GM23338 (cell line): ENCODE measurements around the gene DGKB. TPM values are rescaled to one million over a fixed set of nuclear protein-coding genes. Genes with fewer than 3 reads are reported as not detected.

Experiments used
- EZH2 ChIP-seq: fragments of 200-600 bp; sonication (generic); IDR thresholded peaks from one replicate; pipeline ENCODE4 v1.8.0; 2017; ENCODE audit warnings: antibody characterized with exemption, mild to moderate bottlenecking, low read depth; ENCODE audit not compliant: unreplicated experiment
- JUNB ChIP-seq: IDR thresholded peaks from one replicate; pipeline ENCODE4 v1.6.1; 2016; ENCODE audit warnings: antibody characterized with exemption; ENCODE audit not compliant: unreplicated experiment
- NANOG ChIP-seq: IDR thresholded peaks from 2 replicates; pipeline ENCODE4 v1.6.1; 2016; ENCODE audit warnings: antibody characterized with exemption, borderline replicate concordance
- POLR2AphosphoS5 ChIP-seq: IDR thresholded peaks from 2 replicates; pipeline ENCODE4 v1.6.1; 2016; ENCODE audit warnings: antibody characterized with exemption, low read depth
- STAT1 ChIP-seq: IDR thresholded peaks from one replicate; pipeline ENCODE4 v1.6.1; 2016; ENCODE audit warnings: antibody characterized with exemption; ENCODE audit not compliant: unreplicated experiment
- ZNF114 ChIP-seq: fragments of 250-450 bp; sonication (Bioruptor Pico); IDR thresholded peaks from 2 replicates; pipeline ENCODE4 v1.5.0; 2020; ENCODE audit warnings: mild to moderate bottlenecking, moderate library complexity
- polyA plus RNA-seq: library from polyadenylated mRNA; unstranded; fragments of >200 nt; fragmentation: Nextera tagmentation; extraction: Ambion mirVana; gene quantifications from 2 replicates; pipeline ENCODE4 v1.2.1, GENCODE V29; 2016
- total RNA-seq: library from RNA; depleted of rRNA; stranded (reverse); fragments of >200 nt; shearing (Covaris generic); gene quantifications from 2 replicates; pipeline ENCODE4 v1.2.3, GENCODE V29; 2014
- TF ChIP-seq, protein P1 (sequence below): fragments of 250-450 bp; sonication (Bioruptor Pico); IDR thresholded peaks from 2 replicates; pipeline ENCODE4 v1.5.0; 2020; ENCODE audit warnings: mild to moderate bottlenecking, moderate library complexity
- TF ChIP-seq, protein P2 (sequence below): IDR thresholded peaks from 2 replicates; pipeline ENCODE4 v1.6.1; 2016; ENCODE audit warnings: antibody characterized with exemption
- TF ChIP-seq, protein P3 (sequence below), 2 experiments: fragments of 200-600 bp in 1 of 2; sonication (generic) in 1 of 2; conservative IDR thresholded peaks; 2 replicates each; pipeline versions ENCODE4 v1.5.1 to v1.6.1; 2016 to 2017; ENCODE audit warnings: antibody characterized with exemption in 2 of 2, low read depth in 2 of 2, mild to moderate bottlenecking in 2 of 2, moderate library complexity in 1 of 2

DGKB gene
- total and polyA plus RNA-seq, 2 experiments from 2014 or later, result 4.8 to 11.5 TPM

DNA sequence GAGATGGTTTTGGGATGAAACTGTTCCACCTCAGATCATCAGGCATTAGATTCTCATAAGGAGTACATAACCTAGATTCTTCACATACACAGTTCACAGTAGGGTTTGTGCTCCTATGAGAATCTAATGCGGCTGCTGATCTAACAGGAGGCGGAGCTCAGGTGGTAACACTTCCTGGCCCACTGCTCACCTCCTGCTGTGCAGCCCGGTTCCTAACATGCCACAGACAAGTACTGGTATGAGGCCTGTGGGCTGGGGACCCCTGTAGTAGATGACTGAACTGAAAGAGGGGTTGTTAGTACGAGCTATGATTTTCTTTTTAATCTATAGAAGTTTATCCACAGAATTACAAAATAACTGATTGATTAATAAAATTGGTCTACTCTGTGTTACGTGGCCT, 48.1 kb downstream of the DGKB start (continued):
- TF ChIP-seq, protein P1, sequence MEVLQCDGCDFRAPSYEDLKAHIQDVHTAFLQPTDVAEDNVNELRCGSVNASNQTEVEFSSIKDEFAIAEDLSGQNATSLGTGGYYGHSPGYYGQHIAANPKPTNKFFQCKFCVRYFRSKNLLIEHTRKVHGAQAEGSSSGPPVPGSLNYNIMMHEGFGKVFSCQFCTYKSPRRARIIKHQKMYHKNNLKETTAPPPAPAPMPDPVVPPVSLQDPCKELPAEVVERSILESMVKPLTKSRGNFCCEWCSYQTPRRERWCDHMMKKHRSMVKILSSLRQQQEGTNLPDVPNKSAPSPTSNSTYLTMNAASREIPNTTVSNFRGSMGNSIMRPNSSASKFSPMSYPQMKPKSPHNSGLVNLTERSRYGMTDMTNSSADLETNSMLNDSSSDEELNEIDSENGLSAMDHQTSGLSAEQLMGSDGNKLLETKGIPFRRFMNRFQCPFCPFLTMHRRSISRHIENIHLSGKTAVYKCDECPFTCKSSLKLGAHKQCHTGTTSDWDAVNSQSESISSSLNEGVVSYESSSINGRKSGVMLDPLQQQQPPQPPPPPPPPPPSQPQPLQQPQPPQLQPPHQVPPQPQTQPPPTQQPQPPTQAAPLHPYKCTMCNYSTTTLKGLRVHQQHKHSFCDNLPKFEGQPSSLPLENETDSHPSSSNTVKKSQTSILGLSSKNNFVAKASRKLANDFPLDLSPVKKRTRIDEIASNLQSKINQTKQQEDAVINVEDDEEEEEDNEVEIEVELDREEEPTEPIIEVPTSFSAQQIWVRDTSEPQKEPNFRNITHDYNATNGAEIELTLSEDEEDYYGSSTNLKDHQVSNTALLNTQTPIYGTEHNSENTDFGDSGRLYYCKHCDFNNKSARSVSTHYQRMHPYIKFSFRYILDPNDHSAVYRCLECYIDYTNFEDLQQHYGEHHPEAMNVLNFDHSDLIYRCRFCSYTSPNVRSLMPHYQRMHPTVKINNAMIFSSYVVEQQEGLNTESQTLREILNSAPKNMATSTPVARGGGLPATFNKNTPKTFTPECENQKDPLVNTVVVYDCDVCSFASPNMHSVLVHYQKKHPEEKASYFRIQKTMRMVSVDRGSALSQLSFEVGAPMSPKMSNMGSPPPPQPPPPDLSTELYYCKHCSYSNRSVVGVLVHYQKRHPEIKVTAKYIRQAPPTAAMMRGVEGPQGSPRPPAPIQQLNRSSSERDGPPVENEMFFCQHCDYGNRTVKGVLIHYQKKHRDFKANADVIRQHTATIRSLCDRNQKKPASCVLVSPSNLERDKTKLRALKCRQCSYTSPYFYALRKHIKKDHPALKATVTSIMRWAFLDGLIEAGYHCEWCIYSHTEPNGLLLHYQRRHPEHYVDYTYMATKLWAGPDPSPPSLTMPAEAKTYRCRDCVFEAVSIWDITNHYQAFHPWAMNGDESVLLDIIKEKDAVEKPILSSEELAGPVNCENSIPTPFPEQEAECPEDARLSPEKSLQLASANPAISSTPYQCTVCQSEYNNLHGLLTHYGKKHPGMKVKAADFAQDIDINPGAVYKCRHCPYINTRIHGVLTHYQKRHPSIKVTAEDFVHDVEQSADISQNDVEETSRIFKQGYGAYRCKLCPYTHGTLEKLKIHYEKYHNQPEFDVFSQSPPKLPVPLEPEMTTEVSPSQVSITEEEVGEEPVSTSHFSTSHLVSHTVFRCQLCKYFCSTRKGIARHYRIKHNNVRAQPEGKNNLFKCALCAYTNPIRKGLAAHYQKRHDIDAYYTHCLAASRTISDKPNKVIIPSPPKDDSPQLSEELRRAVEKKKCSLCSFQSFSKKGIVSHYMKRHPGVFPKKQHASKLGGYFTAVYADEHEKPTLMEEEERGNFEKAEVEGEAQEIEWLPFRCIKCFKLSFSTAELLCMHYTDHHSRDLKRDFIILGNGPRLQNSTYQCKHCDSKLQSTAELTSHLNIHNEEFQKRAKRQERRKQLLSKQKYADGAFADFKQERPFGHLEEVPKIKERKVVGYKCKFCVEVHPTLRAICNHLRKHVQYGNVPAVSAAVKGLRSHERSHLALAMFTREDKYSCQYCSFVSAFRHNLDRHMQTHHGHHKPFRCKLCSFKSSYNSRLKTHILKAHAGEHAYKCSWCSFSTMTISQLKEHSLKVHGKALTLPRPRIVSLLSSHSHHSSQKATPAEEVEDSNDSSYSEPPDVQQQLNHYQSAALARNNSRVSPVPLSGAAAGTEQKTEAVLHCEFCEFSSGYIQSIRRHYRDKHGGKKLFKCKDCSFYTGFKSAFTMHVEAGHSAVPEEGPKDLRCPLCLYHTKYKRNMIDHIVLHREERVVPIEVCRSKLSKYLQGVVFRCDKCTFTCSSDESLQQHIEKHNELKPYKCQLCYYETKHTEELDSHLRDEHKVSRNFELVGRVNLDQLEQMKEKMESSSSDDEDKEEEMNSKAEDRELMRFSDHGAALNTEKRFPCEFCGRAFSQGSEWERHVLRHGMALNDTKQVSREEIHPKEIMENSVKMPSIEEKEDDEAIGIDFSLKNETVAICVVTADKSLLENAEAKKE (CRISPR knock-in tag), result no peak
- TF ChIP-seq POLR2AphosphoS5 (no peak), STAT1 (no peak), ZNF114 (CRISPR knock-in tag) (no peak), JUNB (no peak), EZH2 (no peak), NANOG (no peak)
- TF ChIP-seq, protein P2, sequence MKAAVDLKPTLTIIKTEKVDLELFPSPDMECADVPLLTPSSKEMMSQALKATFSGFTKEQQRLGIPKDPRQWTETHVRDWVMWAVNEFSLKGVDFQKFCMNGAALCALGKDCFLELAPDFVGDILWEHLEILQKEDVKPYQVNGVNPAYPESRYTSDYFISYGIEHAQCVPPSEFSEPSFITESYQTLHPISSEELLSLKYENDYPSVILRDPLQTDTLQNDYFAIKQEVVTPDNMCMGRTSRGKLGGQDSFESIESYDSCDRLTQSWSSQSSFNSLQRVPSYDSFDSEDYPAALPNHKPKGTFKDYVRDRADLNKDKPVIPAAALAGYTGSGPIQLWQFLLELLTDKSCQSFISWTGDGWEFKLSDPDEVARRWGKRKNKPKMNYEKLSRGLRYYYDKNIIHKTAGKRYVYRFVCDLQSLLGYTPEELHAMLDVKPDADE, result no peak
- TF ChIP-seq, protein P3, sequence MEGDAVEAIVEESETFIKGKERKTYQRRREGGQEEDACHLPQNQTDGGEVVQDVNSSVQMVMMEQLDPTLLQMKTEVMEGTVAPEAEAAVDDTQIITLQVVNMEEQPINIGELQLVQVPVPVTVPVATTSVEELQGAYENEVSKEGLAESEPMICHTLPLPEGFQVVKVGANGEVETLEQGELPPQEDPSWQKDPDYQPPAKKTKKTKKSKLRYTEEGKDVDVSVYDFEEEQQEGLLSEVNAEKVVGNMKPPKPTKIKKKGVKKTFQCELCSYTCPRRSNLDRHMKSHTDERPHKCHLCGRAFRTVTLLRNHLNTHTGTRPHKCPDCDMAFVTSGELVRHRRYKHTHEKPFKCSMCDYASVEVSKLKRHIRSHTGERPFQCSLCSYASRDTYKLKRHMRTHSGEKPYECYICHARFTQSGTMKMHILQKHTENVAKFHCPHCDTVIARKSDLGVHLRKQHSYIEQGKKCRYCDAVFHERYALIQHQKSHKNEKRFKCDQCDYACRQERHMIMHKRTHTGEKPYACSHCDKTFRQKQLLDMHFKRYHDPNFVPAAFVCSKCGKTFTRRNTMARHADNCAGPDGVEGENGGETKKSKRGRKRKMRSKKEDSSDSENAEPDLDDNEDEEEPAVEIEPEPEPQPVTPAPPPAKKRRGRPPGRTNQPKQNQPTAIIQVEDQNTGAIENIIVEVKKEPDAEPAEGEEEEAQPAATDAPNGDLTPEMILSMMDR (conservative IDR thresholded peaks at IDR 0.05; ENCODE audit: low read depth in 2 of 2), result no peak
